Right renal cortex interstitium (tissue), 3 donors: ENCODE data around the gene IRX2. TPM values are rescaled to one million over a fixed set of nuclear protein-coding genes. Genes with fewer than 3 reads are reported as not detected.

Source experiments
- DNase-seq, 3 donors: peaks; one replicate each; pipeline ENCODE4 v3.0.0-alpha.2; 2013; ENCODE audit warnings: low read depth in 3 of 3, low spot score in 2 of 3
- polyA plus RNA-seq, 3 donors: library from polyadenylated mRNA; unstranded; fragments of 120-200 nt; gene quantifications; one replicate each; pipeline ENCODE4 v1.2.1, GENCODE V29; 2013; ENCODE audit not compliant: insufficient read length in 3 of 3

The IRX2 gene
- 10 to 100 TPM; 23.1 to 24.0 (median 23.2) TPM for polyA plus RNA-seq

- peak in 2 of 3 donors; percentile 51 to 68 for DNase-seq
These were observed at the start of gene IRX2 for GRCh38 chr5:2751592-2752021. TSS of gene IRX2 (minus strand) at chr5:2751677. CDS start at chr5:2751413, 264 bp downstream.

DNA sequence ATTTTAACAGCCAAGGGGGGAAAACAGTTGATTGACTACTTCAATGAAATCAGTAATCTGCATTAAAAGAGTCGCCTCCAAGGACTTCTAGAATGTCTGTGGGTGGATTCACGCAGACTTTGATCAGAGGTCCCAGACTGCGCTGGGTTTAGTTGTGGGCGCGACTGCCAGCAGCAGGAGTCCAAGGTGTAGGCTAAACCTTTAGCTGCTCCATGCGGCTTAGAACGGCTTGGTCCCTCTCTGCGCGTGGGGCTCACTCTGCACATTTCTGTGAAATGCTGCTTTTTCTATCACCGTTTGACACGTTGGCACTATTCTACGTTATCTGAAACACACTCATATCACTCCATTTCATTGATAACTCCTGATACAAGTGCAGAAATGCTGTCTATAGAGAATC lies 48.6 kb upstream of the IRX2 start:
- no peak for DNase-seq

DNA sequence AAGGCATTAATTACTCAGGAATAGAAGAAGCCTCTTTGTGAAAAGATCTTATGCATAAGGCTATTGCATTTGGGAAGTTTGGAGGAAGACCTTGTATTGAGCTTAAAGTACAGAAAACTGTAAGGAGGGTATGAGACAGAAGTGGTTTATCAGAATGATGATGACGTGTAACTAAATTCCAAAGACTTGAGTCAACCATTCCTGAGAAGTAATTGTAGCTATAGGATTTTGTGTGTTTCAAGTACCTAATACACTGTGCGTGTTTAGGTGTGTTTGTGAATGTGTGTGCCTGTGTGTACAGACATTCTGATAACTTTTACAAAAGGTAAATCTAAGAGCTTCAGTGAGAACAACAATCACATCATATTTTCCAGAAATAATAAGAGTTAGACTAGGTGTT lies 46.5 kb upstream of the IRX2 start:
- DNase-seq = no peak

DNA sequence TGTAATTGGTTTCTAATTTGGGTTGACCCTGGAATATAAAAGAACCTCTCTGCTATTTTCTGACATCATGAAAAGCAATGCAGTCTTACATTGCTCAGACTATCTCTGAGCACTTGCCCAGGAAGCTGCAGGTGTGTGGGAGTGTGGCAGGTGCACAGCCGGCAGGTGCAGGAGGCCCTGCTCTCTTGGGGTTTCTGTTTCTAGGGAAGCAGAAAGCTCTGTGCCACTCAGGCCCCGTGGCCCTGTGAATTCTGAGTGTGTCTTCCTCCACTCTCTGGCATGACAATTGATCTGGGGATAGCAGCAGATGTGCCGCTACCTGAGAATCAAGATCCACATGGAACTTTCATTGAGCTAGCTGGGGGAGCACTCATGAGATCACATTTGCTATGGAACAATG lies 45.7 kb upstream of the IRX2 start:
- DNase-seq = no peak

DNA sequence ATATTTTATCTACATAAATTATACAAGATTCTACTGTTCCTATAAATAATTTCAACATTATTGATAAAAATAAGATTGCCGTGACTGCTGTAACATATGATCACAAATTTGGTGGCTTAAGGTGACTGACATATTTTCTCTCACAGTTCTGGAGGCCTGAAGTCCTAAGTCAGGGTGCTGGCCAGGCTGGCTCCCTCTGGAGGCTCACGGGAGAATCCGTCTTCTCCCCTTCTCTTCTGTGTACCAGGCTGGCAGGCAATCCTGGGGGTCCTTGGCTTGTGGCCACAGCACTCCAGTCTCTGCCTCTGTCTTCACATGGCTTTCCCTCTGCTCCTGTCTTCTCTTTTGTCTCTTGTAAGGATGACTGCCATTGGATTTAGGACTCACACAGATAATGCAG lies 31.7 kb upstream of the IRX2 start:
- DNase-seq = no peak

DNA sequence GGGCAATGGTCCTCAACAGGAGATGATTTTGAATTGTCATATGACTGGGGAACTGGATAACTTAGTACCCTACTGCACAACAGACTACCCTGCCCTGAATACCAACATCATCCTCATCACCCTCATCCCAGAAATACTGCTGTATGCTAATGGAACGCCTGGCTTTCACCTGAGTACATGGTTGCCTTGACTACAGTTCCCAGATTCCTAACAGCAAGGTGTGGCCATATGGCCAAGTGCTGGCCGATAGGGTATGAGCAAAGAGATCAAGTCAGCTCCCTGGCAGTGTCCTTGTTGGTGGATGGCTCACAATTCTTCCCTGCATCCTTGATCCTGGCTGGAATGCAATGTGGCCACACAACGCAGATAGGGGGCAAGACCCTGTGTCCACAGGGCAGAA lies 31.2 kb upstream of the IRX2 start:
- no peak for DNase-seq

DNA sequence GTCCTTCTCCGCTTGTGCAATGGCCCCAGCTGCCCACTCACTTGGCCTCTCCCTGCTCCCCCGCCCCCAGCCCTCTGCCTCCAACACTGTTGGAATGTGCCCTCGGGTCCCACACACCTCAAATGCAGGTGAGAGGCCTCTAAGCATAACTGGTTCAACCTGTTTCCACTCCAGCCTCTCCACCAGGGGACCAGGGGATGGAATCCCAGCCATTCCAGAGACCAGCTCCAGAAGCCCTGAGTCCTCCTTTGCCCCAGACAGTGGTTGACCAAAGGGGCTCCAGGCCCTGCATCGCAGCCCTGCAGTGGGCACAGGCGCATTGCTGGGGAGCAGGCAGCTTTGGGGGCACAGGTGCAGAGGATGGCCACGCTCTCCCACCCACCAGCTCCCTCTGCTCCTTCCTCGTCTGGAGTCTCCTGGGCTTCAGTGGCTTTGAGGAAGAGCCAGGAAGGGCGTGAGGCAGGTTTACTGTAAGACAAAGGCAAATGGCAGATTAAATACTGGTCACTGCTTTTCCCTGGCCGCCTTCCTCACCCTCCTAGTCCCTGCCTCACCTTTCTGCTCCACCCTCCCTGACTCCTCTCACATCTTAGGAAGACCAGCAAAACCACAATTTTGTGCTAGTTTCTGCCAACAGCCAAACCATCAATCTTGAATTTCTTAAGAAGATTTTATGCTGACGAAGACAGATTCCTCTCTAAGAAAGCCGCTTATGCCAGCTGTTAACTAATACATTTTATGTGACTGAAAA lies 29.1 kb upstream of the IRX2 start:
- DNase-seq = no peak

DNA sequence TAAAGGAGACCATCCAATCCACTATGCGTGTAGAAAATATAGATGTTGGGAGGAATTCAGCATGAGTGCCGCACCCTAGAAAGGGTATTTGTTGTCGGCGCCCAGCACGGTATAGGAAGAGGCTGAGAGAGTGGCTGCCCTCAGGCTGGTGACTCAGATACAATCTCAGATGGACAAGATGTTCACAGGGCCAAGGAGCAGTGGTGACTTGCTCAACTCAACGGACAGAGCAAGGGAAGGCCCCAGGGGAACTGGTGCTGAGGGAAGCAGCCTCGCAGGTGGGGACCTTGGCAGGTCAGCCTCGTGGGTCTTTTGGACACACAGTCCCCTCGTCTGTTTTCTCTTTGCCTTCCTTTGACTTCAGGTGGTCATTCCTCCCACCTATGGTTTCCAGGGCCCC lies 28.0 kb upstream of the IRX2 start:
- no peak for DNase-seq

- no peak for DNase-seq
These were observed 25.1 kb upstream of the IRX2 start for GRCh38 chr5:2776337-2777302.

- DNase-seq = no peak
These were observed 21.9 kb upstream of the IRX2 start for GRCh38 chr5:2773327-2773726.

DNA sequence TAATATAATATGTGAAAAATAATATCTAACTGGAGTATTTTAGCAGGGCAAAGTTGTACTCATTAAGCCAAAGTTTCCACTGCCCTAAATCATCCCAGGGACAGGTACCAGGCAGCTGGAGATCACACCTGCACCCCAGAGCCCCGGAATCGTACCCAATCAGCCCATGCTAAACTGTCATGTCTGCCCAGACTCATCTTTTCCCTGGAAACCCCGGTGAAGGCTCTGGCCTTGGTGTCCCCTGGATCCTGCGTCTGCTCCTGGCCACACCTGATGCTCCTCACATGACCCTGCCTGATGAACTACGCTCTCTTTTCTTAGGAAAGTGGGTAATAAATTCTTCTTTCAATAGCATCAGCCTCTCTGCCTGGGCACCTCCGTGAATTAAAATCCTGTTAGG lies 15.6 kb upstream of the IRX2 start:
- DNase-seq = no peak

DNA sequence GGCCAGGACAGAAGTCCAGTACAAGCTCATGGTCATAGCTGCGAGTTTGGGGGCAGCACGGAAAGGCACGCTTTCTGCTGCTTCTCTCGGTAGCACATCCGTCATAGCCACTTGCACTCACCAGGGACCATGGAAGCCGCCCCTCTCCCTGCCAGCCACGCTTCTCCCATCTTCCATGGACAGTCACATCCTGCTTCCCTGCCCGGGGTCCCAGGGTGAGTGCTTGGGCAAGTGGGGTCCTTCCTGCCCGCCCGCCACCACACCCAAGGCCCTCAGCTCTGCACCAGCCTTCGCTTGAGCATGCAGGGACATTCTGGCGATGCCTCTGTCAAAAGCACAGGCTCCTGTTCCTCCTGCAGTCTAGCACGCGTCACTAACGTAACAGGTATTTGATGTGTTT lies 13.1 kb upstream of the IRX2 start:
- DNase-seq = no peak

GRCh38 chr5:2763533-2763794 lies 12.0 kb upstream of the IRX2 start:
- no peak for DNase-seq

- DNase-seq = no peak
These were observed 11.5 kb upstream of the IRX2 start for GRCh38 chr5:2762744-2763532.

- DNase-seq = no peak
These were observed 10.5 kb upstream of the IRX2 start for GRCh38 chr5:2761921-2762488.

DNA sequence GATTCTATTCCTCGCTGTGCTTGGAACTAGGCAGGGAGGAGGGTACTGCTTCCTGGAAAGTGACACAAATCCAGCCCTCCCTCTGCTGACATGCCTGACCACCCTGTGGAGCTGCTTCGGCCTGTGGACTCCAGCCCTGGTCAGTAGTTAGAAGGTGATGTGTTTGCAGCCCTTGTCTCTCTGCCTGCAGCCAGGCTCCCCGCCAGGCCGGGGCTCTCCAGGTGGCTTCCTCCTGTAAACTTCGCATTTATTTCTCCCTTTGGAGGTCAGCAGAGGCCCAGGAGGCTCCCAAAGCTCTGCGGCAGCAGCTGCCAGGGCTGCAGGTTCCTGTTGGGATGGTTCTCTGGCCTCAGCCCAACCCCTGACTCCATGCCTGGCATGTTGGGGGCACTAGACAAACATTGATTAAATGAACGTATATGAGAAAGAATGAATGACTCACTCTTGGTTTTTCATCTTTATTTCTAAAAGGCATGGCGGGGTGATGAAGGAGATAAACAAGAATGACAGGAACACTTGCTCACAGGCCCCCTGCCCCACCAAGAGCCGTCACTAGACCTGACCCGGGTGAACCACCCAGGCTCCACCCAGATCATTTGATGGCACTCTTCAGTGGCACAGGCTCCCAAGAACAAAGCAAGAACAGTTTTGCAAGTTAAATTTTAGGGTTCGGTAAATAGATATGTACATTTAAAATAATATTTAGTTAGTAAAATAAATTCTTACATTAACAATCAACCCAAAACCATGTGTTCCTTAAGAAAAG lies 8.4 kb upstream of the IRX2 start:
- DNase-seq = no peak

DNA sequence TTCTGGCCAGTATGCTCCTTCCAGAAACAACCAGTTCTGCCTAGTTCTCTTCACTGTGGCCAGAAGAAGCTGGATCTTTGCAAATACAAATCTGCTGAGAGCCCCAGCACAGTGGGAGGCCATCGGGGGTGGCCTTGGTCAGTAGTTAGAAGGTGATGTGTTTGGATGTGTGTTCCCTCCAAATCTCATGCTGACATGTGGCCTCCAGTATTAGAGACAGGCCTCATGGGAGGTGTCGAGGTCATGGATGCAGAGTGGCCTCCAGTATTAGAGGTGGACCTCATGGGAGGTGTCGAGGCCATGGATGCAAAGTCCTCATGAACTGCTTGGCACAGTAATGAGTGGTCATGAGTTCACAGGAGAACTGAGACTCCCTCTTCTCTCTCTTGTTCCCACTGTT lies 7.6 kb upstream of the IRX2 start:
- no peak for DNase-seq

DNA sequence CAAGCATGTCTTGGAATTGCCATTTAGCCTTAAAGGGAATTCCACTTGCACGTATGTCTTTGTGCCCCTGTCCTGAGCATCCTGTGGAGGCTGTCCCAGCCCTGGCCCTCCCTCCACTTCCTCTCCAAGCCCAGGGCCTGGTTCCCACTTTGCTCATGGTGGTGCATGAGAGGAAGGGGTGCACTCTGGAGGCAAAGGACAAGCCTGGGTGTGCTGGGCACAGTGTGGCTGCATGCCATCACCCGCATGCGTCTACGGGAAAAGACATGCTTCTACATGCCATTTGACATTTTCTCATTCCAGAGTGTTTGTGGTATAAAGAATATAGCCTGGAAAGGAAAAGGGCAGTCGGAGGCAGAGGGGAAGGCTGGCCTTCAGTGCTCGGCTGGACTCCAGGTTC lies 7.2 kb upstream of the IRX2 start:
- no peak for DNase-seq

GRCh38 chr5:2757563-2758351 lies 6.3 kb upstream of the IRX2 start:
- no peak for DNase-seq
